Upper lobe of left lung (tissue), 4 donors: Measurements from ENCODE around the gene OVCH1.

Source experiments
- CTCF ChIP-seq, 6 experiments: fragments of 450-650 bp in 4 of 6; fragments of 200-600 bp in 2 of 6; sonication (generic) in 2 of 6; IDR thresholded peaks; one replicate each; pipeline ENCODE4 v1.5.1; 2016 to 2019; ENCODE audit warnings: antibody characterized with exemption in 6 of 6
- POLR2A ChIP-seq, 4 donors: fragments of 450-650 bp; IDR thresholded peaks; one replicate each; pipeline ENCODE4 v1.5.1; 2016 to 2017; ENCODE audit warnings: antibody characterized with exemption in 4 of 4, mild to moderate bottlenecking in 2 of 4

- TF ChIP-seq CTCF (IDR thresholded peaks at IDR 0.05) = no peak
- TF ChIP-seq POLR2A (IDR thresholded peaks at IDR 0.05) = no peak
Measured at GRCh38 chr12:29460082-29460481, 37.4 kb downstream of the OVCH1 start.
